ENCODE measurements around the gene TTC9C.
"Not testable (repeated sequence)": the region's sequence is repeated elsewhere in the genome, so short reads cannot be mapped to it uniquely, and the experiment has no call there.

Gene TTC9C

GRCh38 chr11:62710001-62710345 lies 18.3 kb upstream of the TTC9C start:
- peak; percentile 41 for DNase-seq

GRCh38 chr11:62712276-62712812 lies 15.9 kb upstream of the TTC9C start:
- no peak for DNase-seq

GRCh38 chr11:62712861-62713260 lies 15.4 kb upstream of the TTC9C start:
- no peak for DNase-seq

- no peak for DNase-seq
These were observed 14.9 kb upstream of the TTC9C start for GRCh38 chr11:62713343-62713742.

GRCh38 chr11:62715150-62716130 lies 12.8 kb upstream of the TTC9C start:
- no peak for DNase-seq

GRCh38 chr11:62716206-62716605 lies 12.1 kb upstream of the TTC9C start:
- DNase-seq, result no peak

- no peak for DNase-seq
These were observed 11.5 kb upstream of the TTC9C start for GRCh38 chr11:62716816-62717215.

- DNase-seq, result no peak
These were observed 8.8 kb upstream of the TTC9C start for GRCh38 chr11:62719302-62719978.

GRCh38 chr11:62721994-62722393 lies 6.3 kb upstream of the TTC9C start:
- no peak for DNase-seq

GRCh38 chr11:62724171-62724570 lies 4.1 kb upstream of the TTC9C start:
- DNase-seq, result no peak

GRCh38 chr11:62725646-62726045 lies 2.6 kb upstream of the TTC9C start:
- no peak for DNase-seq

- DNase-seq, result no peak
These were observed 2.0 kb upstream of the TTC9C start for GRCh38 chr11:62726156-62726914.

GRCh38 chr11:62726915-62727164 lies 1.4 kb upstream of the TTC9C start:
- no peak for DNase-seq

GRCh38 chr11:62727165-62727871 lies 968 bp upstream of the TTC9C start, which contains the start of gene HNRNPUL2:
Gene HNRNPUL2, minus strand, starts transcription at chr11:62727457. Its CDS starts 301 bp downstream, at chr11:62727156.
- peak; percentile 99 for DNase-seq

GRCh38 chr11:62727872-62728170 lies 465 bp upstream of the TTC9C start:
- DNase-seq, result peak; percentile 97

- DNase-seq, result not testable (repeated sequence)
These were observed 1.8 kb downstream of the TTC9C start for GRCh38 chr11:62730076-62730475.

- peak; percentile 22 for DNase-seq
These were observed 4.5 kb downstream of the TTC9C start for GRCh38 chr11:62732830-62733229.

GRCh38 chr11:62737196-62737595 lies 8.9 kb downstream of the TTC9C start:
- no peak for DNase-seq

- DNase-seq, result no peak
These were observed 19.3 kb downstream of the TTC9C start for GRCh38 chr11:62747475-62748160.

GRCh38 chr11:62749931-62750330 lies 21.6 kb downstream of the TTC9C start:
- not testable (repeated sequence) for DNase-seq

GRCh38 chr11:62752177-62752785 lies 24.0 kb downstream of the TTC9C start:
- DNase-seq, result no peak
